SH-SY5Y (cell line): ENCODE data around the gene TRAF6.

Experiments
- GATA2 ChIP-seq: IDR thresholded peaks from 2 replicates; pipeline ENCODE4 v1.6.1; 2011; ENCODE audit warnings: mild to moderate bottlenecking, low read depth, low read length
- GATA3 ChIP-seq: IDR thresholded peaks from 2 replicates; pipeline ENCODE4 v1.6.1; 2011; ENCODE audit warnings: low read depth, mild to moderate bottlenecking, low read length, moderate library complexity

- TF ChIP-seq GATA2, result no peak
- no peak for TF ChIP-seq GATA3
Measured at GRCh38 chr11:36465449-36466163, 44.5 kb downstream of the TRAF6 start.
